ENCODE measurements around the gene CACNA2D1. TPM values are rescaled to one million over a fixed set of nuclear protein-coding genes. Genes with fewer than 3 reads are reported as not detected.

The CACNA2D1 gene
- total RNA-seq, 1 experiment from 2014 or later = 36.2 TPM

GRCh38 chr7:82446897-82447296 lies 3.3 kb upstream of the CACNA2D1 start:
- H3K9me3 Mint-ChIP-seq = peaks cover 0 to 3% of the 10 kb centered on the region in 2 experiments; a peak in 1 of 5 replicates
- H4K20me1 ChIP-seq (ENCODE audit: control insufficient read depth, insufficient read depth, insufficient read length) = no peaks in the 10 kb centered on the region
- H3K23ac ChIP-seq (ENCODE audit: insufficient read length, low read depth, low read length) = no peak overlapping the region
- no peak overlapping the region for H3K4me3 Mint-ChIP-seq
- H2BK15ac ChIP-seq (ENCODE audit: low read depth, low read length) = no peak overlapping the region
- no peak overlapping the region for H3K4ac ChIP-seq (ENCODE audit: low read depth, low read length)
- no peak overlapping the region for H3K9ac ChIP-seq (ENCODE audit: extremely low read depth, insufficient read length, low read length)
- H3K9me3 ChIP-seq (ENCODE audit: control insufficient read depth, low read depth, low read length) = no peaks in the 10 kb centered on the region
- H2AK5ac ChIP-seq (ENCODE audit: insufficient read length, low read length) = no peak overlapping the region
- no peak overlapping the region for H3K14ac ChIP-seq (ENCODE audit: insufficient read depth, low read length)
- H3K27me3 ChIP-seq (ENCODE audit: insufficient read depth, low read length) = no peaks in the 10 kb centered on the region
- no peak overlapping the region for H3K56ac ChIP-seq (ENCODE audit: insufficient read length, low read depth, low read length)
- H3K18ac ChIP-seq (ENCODE audit: insufficient read length, low read depth, low read length) = no peak overlapping the region
- H2BK120ac ChIP-seq (ENCODE audit: low read depth, low read length, poor library complexity, severe bottlenecking) = no peak overlapping the region
- peaks cover 33 to 42% of the 10 kb centered on the region in 2 experiments for H3K4me1 Mint-ChIP-seq
- peaks cover 12% of the 10 kb centered on the region for H3K23me2 ChIP-seq (ENCODE audit: insufficient read length, low read depth, low read length, poor library complexity, severe bottlenecking)
- no peak for DNase-seq
- H3K79me1 ChIP-seq (ENCODE audit: insufficient read depth, low read depth, low read length, poor library complexity, severe bottlenecking) = no peaks in the 10 kb centered on the region
- no peak overlapping the region for H2AFZ ChIP-seq (ENCODE audit: low read length)
- no peak overlapping the region for H3K27ac Mint-ChIP-seq
- no peak overlapping the region for H4K5ac ChIP-seq (ENCODE audit: insufficient read length, low read depth, low read length)
- no peak overlapping the region for H3K4me2 ChIP-seq (ENCODE audit: insufficient read depth, insufficient read length, low read length)
- no peak overlapping the region for H2BK20ac ChIP-seq (ENCODE audit: low read depth, low read length, poor library complexity, severe bottlenecking)
- no peak overlapping the region for H4K8ac ChIP-seq (replicated peaks; ENCODE audit: insufficient read length, low read depth, low read length)
- no peaks in the 10 kb centered on the region for H3K36me3 Mint-ChIP-seq (ENCODE audit: insufficient read depth in 1 of 3, low read depth in 3 of 3)
- no peak for TF ChIP-seq CTCF (conservative IDR thresholded peaks at IDR 0.05)
- no peaks in the 10 kb centered on the region for H3K79me2 ChIP-seq (ENCODE audit: insufficient read depth, low read length)
- 0 out of 2 replicates have a peak, but pooled peaks cover 2% of the 10 kb centered on the region for H3K4me1 ChIP-seq (ENCODE audit: insufficient read depth, low read length)
- H2BK12ac ChIP-seq (ENCODE audit: insufficient read length, low read depth, low read length) = no peak overlapping the region
- no peak overlapping the region for H3K27ac ChIP-seq (ENCODE audit: insufficient read length, low read depth, low read length)
- no peaks in the 10 kb centered on the region; the same call in 1 of the 2 replicates for H3K27me3 Mint-ChIP-seq (ENCODE audit: low read depth)
- no peak overlapping the region for H4K91ac ChIP-seq (ENCODE audit: insufficient read length, low read depth, low read length)
- no peak overlapping the region for H2BK5ac ChIP-seq (ENCODE audit: insufficient read length, low read length)
- no peak overlapping the region for H3T11ph ChIP-seq (ENCODE audit: low read length)
